ENCODE data around the gene TMOD1.
A peak's percentile ranks its signal among the peaks of the same experiment; 100 is the strongest.

The TMOD1 gene

DNA sequence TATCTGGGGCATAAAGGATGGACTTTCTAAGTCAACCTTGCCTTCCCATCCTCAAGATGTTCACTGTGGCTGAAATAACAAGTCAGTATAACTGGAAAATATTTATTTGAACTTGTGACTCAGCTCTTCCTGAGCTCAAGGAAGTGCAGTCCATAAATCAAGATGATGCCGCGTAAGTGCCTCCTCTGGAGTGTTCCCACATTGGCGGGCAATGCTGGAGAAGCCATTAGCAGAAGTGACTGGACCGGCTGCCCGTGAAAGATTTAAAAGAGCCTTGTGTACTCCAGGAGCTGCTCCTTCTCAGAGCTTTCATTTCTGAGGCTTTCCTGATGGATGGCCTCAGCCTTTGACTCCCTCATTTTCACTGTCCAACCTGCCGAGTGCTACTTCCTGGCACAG, 17.4 kb downstream of the TMOD1 start:
- DNase-seq: peak; percentile 32

DNA sequence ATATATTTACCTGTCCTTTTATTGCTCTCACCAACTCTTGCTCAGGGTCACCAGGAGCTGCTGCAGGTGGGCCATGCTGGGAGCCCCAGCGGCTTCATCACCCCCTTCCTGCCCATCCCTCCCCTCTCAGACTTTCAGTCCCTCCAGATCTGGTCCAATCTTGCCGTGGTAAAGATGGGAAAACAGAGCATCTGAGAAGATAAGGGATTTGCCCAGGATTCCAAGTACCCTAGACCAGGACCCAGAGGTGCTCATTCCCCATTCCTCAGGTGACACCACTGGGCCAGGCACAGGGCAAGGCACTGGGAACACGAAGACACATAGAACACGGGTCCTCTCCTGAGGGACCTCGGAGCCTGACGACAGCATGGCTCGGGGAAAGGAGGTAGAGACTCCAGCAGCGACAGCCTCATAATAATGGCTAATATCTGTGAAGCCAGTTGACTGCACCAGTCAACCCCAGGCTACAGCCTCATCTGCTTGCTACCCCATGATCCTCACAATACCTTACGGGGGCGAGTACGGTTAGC, 18.0 kb downstream of the TMOD1 start:
- DNase-seq: no peak

DNA sequence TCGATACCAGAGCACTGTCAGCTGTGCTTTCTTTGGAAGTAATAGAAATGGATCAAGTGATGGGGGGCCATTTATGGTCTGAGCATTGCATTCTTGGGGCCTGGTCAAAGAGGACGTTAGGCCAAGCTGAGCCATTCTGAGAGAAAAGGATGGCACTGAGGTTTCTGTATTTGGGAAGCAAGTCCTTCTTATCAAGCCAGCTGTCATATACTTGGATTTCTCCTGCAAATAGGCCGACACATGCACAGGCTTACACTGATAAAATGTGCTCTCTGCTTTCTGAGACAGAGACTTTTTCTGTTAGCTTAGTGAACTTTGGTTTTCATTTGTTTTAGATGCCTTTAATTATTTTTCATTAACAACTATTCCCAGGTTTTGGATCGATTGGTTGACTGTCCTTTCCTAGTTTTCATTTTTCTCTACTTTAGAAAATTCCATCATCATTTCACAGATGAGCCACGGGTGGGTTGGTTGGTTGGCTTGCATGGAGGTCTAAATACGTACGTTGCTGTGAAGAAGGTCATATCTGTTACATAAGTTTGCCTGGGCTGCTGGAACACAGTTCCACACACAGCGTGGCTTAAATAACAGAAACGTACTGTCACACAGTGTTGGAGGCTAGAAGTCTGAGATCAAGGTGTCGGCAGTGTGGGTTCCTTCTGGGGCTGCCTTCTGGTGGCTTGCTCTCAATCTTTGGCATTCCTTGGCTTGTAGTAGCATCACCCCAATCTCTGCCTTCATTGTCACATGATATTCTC, 20.3 kb downstream of the TMOD1 start:
- DNase-seq: no peak

DNA sequence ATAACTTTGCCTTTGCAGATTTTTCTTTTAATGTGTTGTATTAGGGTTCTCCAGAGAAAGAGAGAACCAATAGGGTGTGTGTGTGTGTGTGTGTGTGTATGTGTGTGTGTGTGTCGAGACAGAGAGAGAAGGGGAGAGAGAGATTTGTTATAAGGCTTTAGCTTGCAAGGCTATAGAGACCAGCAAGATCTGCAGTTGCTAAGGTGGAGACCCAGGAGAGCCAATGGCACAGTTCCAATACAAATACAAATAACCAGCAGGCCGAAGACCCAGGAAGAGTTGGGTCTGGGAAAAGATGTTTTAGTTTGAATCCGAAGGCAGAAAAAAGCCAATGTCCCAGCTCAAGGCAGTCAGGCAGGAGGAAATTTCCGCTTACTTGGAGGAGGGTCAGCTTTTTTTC, 23.0 kb downstream of the TMOD1 start:
- DNase-seq: no peak

DNA sequence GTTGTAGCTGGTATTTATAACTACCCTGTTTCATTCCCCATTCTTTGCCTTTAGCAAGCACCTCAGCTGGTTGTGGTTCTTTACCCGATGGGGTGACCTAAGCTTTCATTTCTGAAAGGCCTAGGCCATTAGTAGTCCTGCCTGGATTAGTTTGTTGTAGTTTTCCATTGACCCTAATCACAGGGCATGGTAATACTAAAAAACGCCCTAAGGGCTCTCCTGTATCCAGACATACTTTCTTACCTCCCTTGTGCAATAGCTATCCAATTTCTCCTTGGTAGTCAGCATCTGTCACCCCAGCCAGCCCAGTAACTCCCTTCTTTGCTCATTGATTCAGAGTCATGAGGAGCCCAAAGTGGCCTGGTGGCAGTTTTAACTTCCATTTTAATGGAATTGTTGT, 24.0 kb downstream of the TMOD1 start:
- DNase-seq: no peak

DNA sequence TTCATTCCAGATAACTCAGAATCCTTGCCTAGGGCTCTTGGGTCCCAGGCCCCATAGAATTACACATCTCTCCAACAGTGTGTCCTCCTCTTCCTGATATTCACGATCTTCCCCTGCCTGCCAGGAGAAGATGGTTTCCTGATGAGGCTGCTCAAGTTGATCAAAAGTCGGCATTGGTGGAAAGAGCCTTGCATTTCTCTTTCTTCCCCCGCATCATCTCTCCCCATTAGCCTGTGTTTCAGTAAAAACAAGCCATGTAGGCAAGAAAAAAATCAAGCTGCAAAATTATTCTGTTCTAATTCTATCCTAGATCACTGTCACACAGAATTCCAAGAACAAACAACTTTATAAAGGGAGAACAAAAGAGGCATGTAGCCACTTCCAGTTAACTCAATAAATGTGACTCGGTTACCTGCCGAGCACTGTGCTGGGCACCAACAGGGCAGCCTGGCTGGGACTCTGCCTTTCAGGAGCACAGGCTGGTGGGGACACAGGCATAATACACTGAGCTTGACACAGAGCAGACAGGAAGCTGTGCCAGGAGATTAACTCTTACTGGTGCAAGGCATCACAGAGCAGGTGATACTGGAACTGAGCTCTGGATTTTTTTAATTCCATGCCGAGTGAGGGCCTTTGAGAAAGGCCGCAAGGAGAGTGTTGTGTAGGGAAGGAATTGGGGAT, 25.6 kb downstream of the TMOD1 start:
- DNase-seq: no peak

DNA sequence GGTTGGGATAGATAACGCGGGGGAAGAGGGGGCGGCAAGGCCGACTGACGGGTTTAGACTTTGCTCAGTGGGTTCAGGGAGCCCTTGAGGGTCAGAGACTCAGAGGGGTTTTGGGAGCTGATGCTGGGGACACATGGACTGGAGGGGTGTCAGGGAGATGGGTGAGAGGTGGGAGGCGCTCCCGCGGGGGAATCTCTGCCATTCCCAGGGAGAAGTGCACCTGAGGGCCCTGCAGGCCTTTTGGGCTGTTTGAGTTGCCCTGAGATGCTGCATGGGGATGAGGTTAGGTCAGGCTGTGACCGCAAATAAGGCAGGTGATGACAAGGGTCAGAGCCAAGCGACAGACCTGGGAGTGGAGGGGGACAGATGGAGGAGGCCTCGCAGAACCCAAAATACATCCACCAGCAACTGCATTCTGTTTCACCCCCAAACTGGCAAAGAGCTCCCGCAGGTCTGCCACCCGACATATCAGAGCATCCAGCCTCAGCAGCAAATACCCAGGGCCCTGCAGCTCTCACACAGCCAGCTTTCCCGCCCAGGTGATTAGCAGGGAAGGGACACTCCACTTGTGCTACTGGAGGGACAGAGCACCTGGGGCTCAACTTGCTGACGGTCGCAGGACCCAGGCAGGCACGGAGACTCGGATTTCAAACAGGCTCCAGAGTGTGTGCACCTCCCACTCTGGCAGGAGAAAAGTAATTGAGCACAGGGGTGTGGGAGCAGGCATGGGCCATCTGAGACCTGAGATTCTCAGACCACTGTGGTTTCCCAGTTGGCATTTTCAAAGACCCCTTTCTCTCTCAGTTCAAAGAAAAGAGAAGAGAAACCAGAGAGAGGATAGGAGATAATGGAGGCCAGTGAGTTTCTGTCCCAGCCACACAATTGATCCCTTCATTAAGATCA, 26.4 kb downstream of the TMOD1 start:
- DNase-seq: no peak

DNA sequence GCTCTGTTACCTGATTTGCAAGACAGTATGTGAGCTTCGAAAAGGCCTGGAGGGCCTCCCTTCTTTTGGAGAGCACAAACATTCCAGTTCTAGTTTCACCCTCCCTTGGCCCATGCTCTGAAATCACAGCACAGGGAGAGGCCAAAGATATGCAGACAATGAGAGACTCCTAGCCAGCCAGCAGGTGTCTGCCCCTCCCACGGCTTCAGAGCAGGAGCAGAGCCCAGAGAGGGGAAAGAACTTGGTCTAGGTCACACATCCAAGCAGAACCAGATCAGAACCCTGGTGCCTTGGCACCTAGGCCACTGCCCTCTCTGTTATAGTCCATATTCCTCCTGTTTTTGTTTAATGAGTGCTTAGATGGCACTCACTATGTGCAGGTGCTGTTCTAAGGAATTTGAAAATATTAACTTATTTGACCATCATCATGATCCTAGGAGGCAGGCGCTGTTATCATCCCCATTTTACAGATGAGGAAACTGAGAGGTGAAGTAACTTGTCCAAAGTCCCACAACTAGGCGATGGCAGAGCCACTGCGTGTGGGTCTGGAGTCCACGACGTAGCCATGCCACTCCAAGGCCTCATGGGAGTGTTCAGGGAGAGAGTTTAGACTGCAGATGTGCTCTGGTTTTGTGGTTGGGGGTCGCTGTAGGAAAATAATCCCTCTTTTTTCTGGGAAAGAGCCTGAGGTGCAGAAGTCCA, 27.2 kb downstream of the TMOD1 start:
- DNase-seq: no peak

DNA sequence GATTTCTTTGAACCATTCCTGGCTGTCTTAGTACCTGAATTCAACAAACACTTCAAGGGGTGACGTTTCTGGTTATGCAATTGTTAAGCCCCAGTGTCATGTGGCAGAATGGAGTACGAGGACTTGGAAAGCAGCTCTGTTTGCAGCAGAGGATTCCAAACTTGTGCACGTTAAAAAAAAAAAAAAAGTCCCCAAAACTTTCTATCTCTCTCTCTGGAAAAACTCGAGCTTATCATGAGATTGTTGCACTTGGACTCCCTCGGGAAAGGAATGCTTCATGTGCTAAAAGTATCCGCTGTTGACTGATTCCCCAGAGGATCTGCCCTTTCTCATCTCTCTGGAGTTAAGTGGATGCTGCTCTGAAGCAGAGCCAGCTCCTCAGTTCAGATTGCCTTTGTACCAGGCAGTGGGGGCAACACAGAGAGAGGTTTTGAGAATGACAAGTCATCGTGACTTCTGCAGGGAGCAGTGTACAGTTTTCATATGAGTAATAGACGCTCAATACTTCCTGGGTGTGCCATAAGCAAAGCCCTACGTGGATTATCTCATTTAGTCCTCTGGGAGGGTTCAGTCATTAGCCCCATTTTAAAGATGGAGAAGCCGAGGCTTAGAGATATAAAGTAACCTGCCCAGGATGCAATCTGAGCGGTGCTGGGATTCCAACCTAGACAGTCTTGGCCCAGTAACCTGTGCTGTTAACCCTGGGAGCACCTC, 28.1 kb downstream of the TMOD1 start:
- DNase-seq: peak; percentile 31

DNA sequence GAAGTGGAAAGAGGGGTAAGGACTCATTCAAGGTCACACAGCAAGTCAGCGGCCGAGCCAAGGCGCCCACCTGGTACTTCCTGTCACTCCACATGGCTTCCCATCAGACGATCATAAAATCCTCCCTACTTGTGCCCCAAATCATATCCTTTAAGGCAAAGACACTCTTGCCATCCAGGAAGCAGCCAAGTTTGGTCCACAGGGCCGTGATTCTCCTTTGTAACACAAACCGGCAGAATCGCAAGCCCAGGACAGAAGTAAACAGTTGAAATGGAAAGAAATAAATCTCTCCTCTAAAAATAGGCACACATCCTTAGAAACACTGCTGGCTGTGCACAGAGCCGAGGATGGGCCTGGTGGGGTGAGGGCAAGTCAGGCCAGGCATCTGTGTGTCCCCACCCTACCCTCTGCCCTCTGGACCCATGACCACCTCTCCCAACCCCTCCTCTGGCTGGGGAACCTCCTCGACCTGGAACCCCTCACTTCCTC, 30.5 kb downstream of the TMOD1 start:
- DNase-seq: no peak

DNA sequence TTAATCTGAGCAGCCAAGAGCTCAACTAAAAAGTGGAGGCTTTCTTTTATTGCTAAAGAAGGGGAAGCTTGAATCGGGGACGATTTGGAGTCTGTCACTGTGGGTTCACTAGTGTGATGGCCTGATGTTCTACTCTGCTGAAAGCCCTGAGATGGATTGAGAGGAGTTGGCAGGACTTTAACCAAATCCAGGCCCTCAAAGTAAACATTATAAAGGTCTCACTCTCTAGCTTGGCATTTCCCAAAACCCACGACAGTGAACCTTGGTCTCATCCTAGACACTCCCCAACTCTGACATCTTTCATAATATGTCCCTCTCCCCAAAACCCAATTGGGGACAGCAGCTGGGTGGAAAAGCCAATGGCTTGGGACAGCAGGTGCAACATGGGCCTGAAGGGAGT, 32.7 kb downstream of the TMOD1 start:
- DNase-seq: no peak

DNA sequence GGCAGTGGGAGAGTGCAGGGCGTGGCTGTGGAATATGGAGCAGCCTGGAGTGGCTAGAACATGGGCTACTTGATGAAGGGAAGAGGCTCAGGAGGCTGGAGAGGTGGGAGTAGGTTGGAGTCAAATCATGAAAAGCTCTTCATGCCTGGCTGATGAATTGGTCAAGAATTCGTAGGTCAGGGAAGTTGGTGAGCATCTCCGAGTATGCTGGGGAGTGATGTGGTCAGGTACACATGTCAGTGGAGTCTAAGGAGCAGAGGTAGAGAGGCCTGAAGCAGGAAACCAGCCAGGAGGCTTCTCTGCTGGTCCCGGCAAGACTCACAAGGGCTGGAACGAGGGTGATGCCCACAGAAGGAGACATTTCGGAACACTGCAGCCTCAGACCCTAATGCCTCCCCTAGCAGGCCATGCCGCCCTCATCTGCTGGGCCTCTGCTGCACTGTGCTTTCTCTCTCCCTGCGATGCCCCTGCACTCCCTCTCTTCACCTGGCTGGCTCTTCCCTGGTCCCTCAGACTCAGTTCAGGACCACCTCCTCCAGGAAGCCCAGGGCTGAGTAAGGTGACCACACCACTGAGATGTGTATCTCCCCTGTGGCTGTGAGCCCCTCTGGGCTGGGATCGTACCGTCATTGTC, 33.6 kb downstream of the TMOD1 start:
- DNase-seq: no peak

DNA sequence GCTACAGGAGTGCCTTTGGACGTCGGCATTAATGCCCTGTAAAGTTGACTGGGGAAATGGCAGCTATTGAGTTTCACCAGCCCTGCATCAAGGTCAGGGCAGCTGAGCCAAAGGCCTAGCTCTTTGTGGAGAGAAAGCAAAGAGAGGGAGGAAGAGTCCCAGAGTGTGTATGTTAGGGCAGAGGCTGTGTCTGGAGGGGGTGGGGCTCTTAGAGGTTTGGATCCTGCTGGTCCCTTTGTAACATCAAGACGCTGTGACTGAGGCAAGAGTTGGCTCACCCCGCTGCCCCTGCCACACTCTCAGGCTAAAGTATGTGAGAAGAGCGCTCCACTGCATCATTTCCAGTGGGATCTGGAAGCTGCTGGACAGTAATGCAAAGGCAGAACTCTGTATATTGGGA, 34.3 kb downstream of the TMOD1 start:
- DNase-seq: no peak

DNA sequence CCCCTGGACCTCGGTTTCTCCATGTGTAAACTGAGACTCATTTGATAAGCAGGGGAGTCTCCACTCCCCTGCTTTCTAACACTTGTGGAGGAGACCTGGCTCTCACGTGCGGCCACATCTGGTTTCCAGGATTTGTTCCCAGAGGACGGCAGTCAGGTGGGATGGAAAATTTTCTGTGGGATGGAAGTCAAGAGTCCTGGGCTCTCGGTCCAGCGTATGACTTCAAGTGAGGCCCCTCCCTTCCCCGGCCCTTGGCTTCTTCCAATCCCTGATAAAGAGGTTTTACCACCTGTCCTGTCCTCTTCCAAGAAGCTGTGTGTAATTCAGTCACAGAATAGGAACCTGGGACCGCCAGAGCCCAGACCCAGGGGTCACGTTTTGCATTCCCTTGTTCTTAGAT, 35.0 kb downstream of the TMOD1 start:
- no peak for DNase-seq

DNA sequence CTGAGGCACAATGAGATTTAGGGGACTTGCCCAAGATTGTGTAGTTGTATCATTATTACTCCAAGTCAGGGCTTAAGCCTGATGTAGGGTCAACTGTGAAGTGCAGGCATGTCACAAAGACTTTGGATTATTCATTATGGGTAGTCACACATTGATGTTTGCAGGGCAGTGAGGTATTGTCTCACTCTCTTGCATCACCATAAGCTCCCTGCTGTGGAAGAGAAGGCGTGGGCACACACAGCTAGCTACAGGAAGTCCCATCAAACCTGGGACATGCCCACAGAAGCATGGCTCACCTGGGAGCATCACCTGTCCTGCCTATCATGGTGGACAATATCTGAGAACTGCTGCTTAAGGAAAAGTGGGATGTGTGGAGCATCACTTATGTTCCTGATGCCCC, 42.1 kb downstream of the TMOD1 start:
- DNase-seq: no peak

DNA sequence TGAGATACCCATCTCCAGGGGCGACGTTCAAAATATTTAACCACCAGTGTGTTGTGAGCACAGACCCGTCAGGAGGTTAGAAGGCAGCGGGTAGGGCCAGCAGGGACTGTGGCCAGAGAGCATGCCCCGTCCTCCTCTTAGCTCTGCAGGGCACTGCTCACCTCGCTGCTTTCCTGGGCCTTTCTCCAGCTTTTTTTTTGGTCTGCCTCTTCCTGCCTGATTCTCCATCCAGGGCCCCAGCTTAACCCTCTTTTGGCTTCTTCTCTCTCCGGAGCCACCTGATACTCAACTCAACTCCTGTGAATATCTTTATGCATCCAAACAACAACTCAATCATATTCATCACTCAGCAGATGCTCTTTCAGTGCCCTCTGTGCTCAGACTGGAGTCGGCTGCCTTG, 44.0 kb downstream of the TMOD1 start:
- no peak for DNase-seq

DNA sequence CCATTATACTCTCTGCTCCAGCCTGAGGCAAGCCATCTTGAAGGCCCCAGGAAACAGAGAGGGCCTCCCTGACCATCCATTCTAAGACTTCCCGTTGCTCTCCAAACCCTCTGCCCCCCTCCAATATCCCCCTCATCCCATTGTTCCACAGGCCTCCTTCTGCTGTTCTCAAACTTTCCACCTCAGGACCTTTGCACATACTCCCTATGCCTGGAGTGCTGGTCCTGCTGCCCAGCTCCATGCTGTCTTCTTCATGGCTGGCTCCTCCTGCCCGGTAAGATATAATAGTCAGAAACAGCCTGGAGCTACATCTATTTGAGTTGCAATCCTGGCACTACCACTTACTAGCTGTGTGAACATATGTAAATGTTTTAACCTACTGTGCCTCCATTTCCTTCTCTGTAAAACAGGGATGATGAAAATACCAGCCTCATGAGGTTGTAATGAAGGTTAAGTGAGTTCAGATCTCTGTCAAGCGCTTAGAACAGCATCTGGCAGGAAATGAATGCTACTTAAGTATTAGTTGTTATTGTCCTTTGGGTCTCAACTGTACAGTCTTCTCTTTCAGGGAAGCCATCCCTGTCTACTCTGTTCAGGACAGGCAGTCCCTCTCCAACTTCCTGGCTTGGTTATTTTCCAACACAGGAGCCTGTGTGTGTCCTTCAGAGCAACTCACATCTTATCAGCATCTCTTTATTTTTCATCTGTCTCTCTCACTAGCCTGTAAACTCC, 45.8 kb downstream of the TMOD1 start:
- no peak for DNase-seq

DNA sequence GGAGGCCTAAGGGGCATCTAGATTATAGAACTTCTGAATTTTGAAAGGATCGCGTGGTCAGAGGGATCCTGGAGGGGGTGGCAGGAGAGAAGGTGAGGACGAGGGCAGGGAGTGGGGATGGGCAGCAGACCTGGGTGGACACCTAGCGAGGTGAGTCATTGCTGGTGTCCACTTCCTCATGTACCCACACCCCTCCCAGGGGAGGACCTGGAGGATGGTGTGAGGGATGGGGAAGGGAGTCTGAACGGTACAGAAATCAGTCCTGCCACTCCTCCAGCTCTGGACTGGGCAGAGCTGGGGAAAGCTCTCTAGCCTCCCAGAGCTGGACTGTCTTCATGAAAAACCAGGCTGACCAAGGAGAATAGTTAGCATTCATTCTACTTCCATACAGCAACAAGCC, 46.9 kb downstream of the TMOD1 start:
- DNase-seq: no peak

DNA sequence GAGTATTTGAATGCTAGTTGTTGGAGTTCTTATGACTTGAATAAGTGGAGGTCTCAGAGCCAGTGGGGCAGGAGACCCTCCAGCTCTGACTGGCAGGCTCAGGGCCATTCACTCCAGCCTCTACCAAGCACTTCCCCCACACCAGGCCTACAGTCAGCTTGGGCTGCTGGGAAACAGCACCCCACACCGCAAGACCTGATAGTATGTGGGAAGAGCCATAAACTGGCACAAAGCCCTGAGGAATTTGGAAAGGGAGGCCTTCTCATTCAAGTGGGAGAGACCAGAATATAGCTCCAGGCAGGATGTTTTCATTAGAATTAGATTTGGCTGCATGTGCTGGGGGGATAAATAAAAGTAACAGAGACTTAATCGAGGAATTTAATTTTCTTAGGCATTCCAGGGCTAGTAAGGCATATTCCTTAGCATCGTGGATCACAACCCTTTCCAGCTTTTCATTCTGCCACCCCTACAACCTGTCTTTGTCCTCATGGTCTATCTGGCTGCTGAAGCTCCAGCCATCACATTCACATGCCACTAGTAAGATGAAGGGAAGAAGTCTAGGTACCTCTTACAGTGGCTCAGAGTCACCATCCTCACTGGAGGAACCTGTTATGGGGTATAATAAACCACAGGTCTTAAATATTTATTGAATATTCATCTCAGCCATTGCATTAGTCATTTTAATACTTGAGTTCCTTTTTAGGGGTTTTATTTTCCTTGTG, 47.5 kb downstream of the TMOD1 start:
- DNase-seq: no peak

DNA sequence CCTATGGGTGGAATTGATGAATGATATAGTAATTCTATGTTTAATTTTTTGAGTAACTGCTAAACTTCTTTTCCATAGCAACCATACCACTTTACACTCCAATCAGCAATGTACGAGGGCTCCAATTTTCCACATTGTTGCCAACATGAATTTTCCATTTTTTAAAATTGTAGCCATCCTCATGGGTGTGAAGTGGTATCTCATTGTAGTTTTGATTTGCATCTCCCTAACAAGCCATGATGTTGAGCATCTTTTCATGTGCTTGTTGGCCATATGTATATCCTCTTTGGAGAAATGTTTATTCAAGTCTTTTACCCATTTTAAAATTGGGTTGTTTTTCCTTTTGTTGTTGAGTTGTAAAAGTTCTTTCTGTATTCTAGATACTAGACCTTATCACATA, 48.9 kb downstream of the TMOD1 start:
- DNase-seq: no peak
